K562 (cell line): ENCODE data around the gene OPRD1. TPM values are rescaled to one million over a fixed set of nuclear protein-coding genes. Genes with fewer than 3 reads are reported as not detected.
"Not testable (repeated sequence)": the region's sequence is repeated elsewhere in the genome, so short reads cannot be mapped to it uniquely, and the experiment has no call there.

ENCODE experiments used
- ATAC-seq: fragments of 200-7000 bp; cut with Tn5 transposase; 3 replicates; pipeline ENCODE4 v1.9.1; 2020; ENCODE audit warnings: moderate library complexity
- BruUV-seq: library from RNA; stranded (reverse); fragments of 400-500 nt; replicated peaks from 2 replicates; lab custom pipeline; 2021; lab: Mats Ljungman, UMichigan
- CTCF ChIA-PET: fragments of 300-600 bp; formaldehyde crosslinking; extraction: SDS; loops from one replicate; lab custom pipeline; 2021; ENCODE audit warnings: low intra/inter-chr PET ratio; lab: Yijun Ruan, JAX
- POLR2A ChIA-PET: fragments of 300-600, 350-650 bp; sonication (Branson Sonifier 250); formaldehyde crosslinking; extraction: SDS; loops from one replicate; lab custom pipeline; 2021; ENCODE audit warnings: antibody characterized with exemption, inconsistent platforms; lab: Yijun Ruan, JAX
- DNase-seq, 4 experiments: peaks; one replicate each; pipeline versions ENCODE4 v3.0.0 to v3.0.0-alpha.2; 2011 to 2018; ENCODE audit warnings: low spot score in 3 of 4, mixed read lengths in 3 of 4; ENCODE audit errors: extremely low read depth in 1 of 4
- FAIRE-seq: peaks from 2 replicates; lab custom pipeline; 2011; peaks lifted over from hg19 to GRCh38; lab: Jason Lieb, UNC
- H2AFZ ChIP-seq: 2 replicates; pipeline ENCODE4 v1.6.0; 2011; ENCODE audit warnings: low read depth, low read length, control low read depth, inconsistent platforms
- H3K27ac ChIP-seq: fragments of 200-600 bp; 3 replicates; pipeline ENCODE4 v1.8.0; 2011; ENCODE audit warnings: low read depth, mild to moderate bottlenecking, control low read depth, inconsistent platforms, low read length, moderate library complexity, mixed read lengths; ENCODE audit errors: extremely low read depth
- H3K27me3 ChIP-seq, 2 experiments: fragments of 300-600 bp in 1 of 2; 2 replicates in 1 of 2; 3 replicates in 1 of 2; pipeline versions ENCODE4 v1.6.0 to v1.8.0; 2011; ENCODE audit warnings: inconsistent platforms in 2 of 2, low read length in 2 of 2, mild to moderate bottlenecking in 1 of 2, mixed read lengths in 1 of 2, moderate library complexity in 1 of 2; ENCODE audit not compliant: control insufficient read depth in 2 of 2, insufficient read depth in 2 of 2
- H3K36me3 ChIP-seq: fragments of 300-600 bp; 3 replicates; pipeline ENCODE4 v1.8.0; 2011; ENCODE audit warnings: mild to moderate bottlenecking, low read length, inconsistent platforms; ENCODE audit not compliant: control insufficient read depth, insufficient read depth
- H3K4me1 ChIP-seq, 2 experiments: fragments of 200-600 bp in 1 of 2; replicated peaks in 1 of 2; 2 replicates in 1 of 2; 3 replicates in 1 of 2; pipeline versions ENCODE4 v1.5.1 to v1.8.0; 2011; ENCODE audit warnings: inconsistent platforms in 2 of 2, low read length in 2 of 2, mild to moderate bottlenecking in 1 of 2, mixed read lengths in 1 of 2, moderate library complexity in 1 of 2; ENCODE audit not compliant: control insufficient read depth in 2 of 2, insufficient read depth in 2 of 2
- H3K4me2 ChIP-seq: 2 replicates; pipeline ENCODE4 v1.6.1; 2011; ENCODE audit warnings: low read length, control low read depth, inconsistent platforms, mixed read lengths; ENCODE audit not compliant: insufficient read depth
- H3K4me3 ChIP-seq: fragments of 200-600 bp; sonication (generic), shearing (Covaris generic); 2 replicates; pipeline ENCODE4 v1.5.1; 2016; ENCODE audit warnings: control low read depth, inconsistent platforms
- H3K79me2 ChIP-seq: fragments of 200-600 bp; 3 replicates; pipeline ENCODE4 v1.8.0; 2011; ENCODE audit warnings: low read length, inconsistent platforms; ENCODE audit not compliant: control insufficient read depth, insufficient read depth
- H3K9ac ChIP-seq, 2 experiments: 2 replicates each; pipeline versions ENCODE4 v1.6.0 to v1.6.1; 2011; ENCODE audit warnings: low read depth in 2 of 2, low read length in 2 of 2, control low read depth in 1 of 2, inconsistent platforms in 1 of 2, mild to moderate bottlenecking in 1 of 2, mixed read lengths in 1 of 2; ENCODE audit not compliant: insufficient read depth in 1 of 2
- H3K9me1 ChIP-seq: one replicate; pipeline ENCODE4 v1.6.0; 2011; ENCODE audit warnings: inconsistent platforms, mild to moderate bottlenecking, low read length, moderate library complexity; ENCODE audit not compliant: control insufficient read depth, insufficient read depth
- H3K9me3 ChIP-seq: replicated peaks from 2 replicates; pipeline ENCODE4 v1.5.1; 2011; ENCODE audit warnings: low read depth, low read length, inconsistent platforms; ENCODE audit not compliant: control insufficient read depth, insufficient read depth
- H4K20me1 ChIP-seq: replicated peaks from 2 replicates; pipeline ENCODE4 v1.6.1; 2011; ENCODE audit warnings: low read length, inconsistent platforms, mixed read lengths; ENCODE audit not compliant: control insufficient read depth, insufficient read depth
- DPF2 ChIP-seq: fragments of 450-650 bp; IDR thresholded peaks from 2 replicates; pipeline ENCODE4 v1.6.1; 2016
- MEF2A ChIP-seq: IDR thresholded peaks from 2 replicates; pipeline ENCODE4 v1.6.1; 2011; ENCODE audit warnings: low read depth, mild to moderate bottlenecking, low read length, moderate library complexity; ENCODE audit not compliant: control insufficient read depth
- MEF2D ChIP-seq: conservative IDR thresholded peaks from 2 replicates; pipeline ENCODE4 v1.6.1; 2016; ENCODE audit warnings: low read depth, missing genetic modification characterization, missing compliant biosample characterization
- ZNF384 ChIP-seq: IDR thresholded peaks from 2 replicates; pipeline ENCODE4 v1.6.1; 2012; ENCODE audit warnings: low read depth, low read length, improper control_type of control experiment
- ZNF609 ChIP-seq: sonication (generic); formaldehyde crosslinking; IDR thresholded peaks from 2 replicates; pipeline ENCODE4 v1.8.1; 2023; ENCODE audit warnings: missing genetic modification reagents, mild to moderate bottlenecking, borderline replicate concordance
- WGBS: fragments of 100-300 bp; shearing (Covaris generic); methylation state at CpG from one replicate; pipeline ENCODE4 v1.1.6; 2016; ENCODE audit warnings: low coverage, mixed read lengths; ENCODE audit not compliant: insufficient coverage; ENCODE audit errors: missing lambda C conversion rate; 5-methylcytosine and 5-hydroxymethylcytosine counted together
- in situ Hi-C: fragments of 300-500 bp; cut with MboI; formaldehyde crosslinking; loops from 4 replicates; pipeline ENCODE4 v1.15.0; 2018; ENCODE audit warnings: inconsistent platforms, mixed read lengths
- intact Hi-C: fragments of 100-400 bp; cut with micrococcal nuclease; formaldehyde crosslinking; loops from 2 replicates; pipeline ENCODE4 v1.14.2; 2022
- polyA plus RNA-seq, 8 experiments: library from polyadenylated mRNA; depleted of rRNA in 4 of 8; stranded (reverse) in 5 of 8; unstranded in 3 of 8; fragments of >200 nt; fragmentation: Nextera tagmentation in 2 of 8; fragmentation: Illumina TruSeq in 1 of 8; extraction: Ambion mirVana in 2 of 8; extraction: Trizol in 1 of 8; gene quantifications; 2 replicates each; pipeline versions ENCODE4 v1.2.1 to v1.2.3, GENCODE V29; 2011 to 2014; ENCODE audit warnings: inconsistent platforms in 1 of 8, missing spikeins in 1 of 8
- total RNA-seq, 7 experiments: library from RNA; depleted of rRNA in 6 of 7; stranded (reverse); fragments of >200 nt in 6 of 7; fragmentation: Illumina TruSeq in 2 of 7; extraction: Trizol in 2 of 7; gene quantifications; 2 replicates each; pipeline versions ENCODE4 v1.2.1 to v1.2.3, GENCODE V29; 2011 to 2021; ENCODE audit warnings: low replicate concordance in 1 of 7

Gene OPRD1
- total and polyA plus RNA-seq, 9 of the 15 experiments (the other 6 are each of a cell fraction or from before 2014, with no cell fraction given): under 0.01 to 0.03 (median under 0.01) TPM; not detected in 6

GRCh38 chr1:28792644-28793121 lies 19.3 kb upstream of the OPRD1 start (continued):
- TF ChIP-seq MEF2D (tag): peak; percentile 91
- peak; percentile 93 for TF ChIP-seq ZNF384
- TF ChIP-seq DPF2: peak; percentile 20; the same call in 1 of the 2 replicates
- TF ChIP-seq MEF2A: peak; percentile 76
- no peak for TF ChIP-seq ZNF609 (CRISPR knock-in tag)

DNA sequence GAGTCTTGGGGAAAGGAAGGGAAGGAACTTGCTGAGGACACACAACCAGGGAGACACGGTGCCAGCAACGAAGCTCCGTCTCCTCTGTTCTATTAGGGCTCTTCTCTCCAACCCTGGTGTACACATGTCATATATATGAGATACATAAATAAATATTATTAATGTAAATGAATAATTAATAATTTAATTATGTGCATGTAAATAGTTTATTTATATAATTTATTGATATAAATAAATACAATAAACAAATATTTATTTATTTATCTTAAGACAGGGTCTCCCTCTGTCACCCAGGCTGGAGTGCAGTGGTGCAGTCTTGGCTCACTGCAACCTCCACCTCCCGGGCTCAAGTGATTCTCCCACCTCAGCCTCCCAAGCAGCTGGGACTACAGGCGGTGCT lies 17.4 kb upstream of the OPRD1 start:
- H3K36me3 ChIP-seq, intact Hi-C loops, FAIRE-seq, H2AFZ ChIP-seq, H3K9ac ChIP-seq, ATAC-seq, H3K9me3 ChIP-seq, H3K79me2 ChIP-seq, BruUV-seq, DNase-seq, H3K4me3 ChIP-seq, H3K9me1 ChIP-seq, H3K27ac ChIP-seq, H3K4me2 ChIP-seq, H4K20me1 ChIP-seq, CTCF ChIA-PET: not testable (repeated sequence)
- 61% methylated on average over 5 of the region's 5 CpGs for WGBS
- peaks cover 11% of the 10 kb centered on the region in 2 experiments; a peak in 4 of 5 replicates for H3K4me1 ChIP-seq
- POLR2A ChIA-PET: interaction anchor here (0.6 to 0.7 kb wide), 2 partner anchors 77 to 139 kb away, joined by 3 read pairs; no protein-coding TSS in a partner anchor
- H3K27me3 ChIP-seq: peaks cover 7 to 23% of the 10 kb centered on the region in 2 experiments; a peak in 3 of 5 replicates
- in situ Hi-C loops: loop anchor here (10.0 kb wide), 1 partner anchor 270 kb away; no protein-coding TSS in a partner anchor
